Stimulated activated CD4-positive, alpha-beta T cell treated with anti-CD3 and anti-CD28 coated beads, Interleukin-4, amount 100 ng/mL, for 1 hour (primary cell): ENCODE measurements around the gene NUBP2.

Experiments used
- DNase-seq: peaks from one replicate; pipeline ENCODE4 v3.0.0-alpha.2; 2020

NUBP2 gene

DNA sequence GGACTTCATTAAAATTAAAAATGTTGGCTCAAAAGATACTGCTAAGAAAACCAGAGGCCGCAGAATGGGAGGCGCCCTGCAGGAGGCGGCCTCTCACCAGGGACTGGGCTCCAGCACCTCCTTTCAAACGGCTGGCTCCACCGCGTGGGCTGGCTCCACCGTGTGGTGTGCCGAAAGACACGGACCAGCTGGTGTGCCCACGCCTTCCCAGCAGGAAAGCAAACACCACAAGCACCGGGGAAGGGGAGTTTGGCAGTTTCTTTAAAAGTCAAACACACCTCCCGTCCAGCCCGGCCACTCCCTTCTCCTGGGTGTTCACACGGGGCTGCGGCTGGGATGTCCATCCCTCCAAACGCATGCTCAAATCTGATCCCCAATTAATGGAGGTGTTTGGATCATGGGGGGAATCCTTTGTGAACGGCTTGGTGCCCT lies 30.0 kb downstream of the NUBP2 start:
- peak; percentile 59 for DNase-seq

- no peak for DNase-seq
These were observed 32.7 kb downstream of the NUBP2 start for GRCh38 chr16:1815461-1815860.

GRCh38 chr16:1816396-1817275 lies 33.9 kb downstream of the NUBP2 start:
- no peak for DNase-seq

- DNase-seq = no peak
These were observed 34.5 kb downstream of the NUBP2 start for GRCh38 chr16:1817276-1817589.

DNA sequence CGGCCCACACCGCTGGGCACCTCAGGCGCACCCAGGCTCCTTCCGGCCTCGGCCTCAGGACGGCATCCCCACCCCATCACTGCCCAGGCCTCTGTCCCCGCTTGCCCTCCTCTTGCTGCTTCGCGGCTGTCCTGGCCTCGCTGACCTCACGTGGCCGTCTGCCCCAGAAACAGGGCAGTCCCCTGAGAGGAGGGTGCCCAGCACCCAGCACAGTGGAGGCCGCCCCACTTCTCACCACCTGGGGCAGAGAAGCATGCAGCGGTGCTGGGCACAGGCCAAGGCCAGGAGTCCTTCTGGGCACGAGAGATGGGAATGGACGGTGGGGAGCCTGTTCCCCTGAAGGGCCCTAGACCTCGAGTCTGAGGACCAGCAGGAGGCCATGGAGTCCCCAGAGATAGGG lies 35.0 kb downstream of the NUBP2 start:
- DNase-seq = no peak

GRCh38 chr16:1818204-1818872 lies 35.6 kb downstream of the NUBP2 start:
- no peak for DNase-seq

DNA sequence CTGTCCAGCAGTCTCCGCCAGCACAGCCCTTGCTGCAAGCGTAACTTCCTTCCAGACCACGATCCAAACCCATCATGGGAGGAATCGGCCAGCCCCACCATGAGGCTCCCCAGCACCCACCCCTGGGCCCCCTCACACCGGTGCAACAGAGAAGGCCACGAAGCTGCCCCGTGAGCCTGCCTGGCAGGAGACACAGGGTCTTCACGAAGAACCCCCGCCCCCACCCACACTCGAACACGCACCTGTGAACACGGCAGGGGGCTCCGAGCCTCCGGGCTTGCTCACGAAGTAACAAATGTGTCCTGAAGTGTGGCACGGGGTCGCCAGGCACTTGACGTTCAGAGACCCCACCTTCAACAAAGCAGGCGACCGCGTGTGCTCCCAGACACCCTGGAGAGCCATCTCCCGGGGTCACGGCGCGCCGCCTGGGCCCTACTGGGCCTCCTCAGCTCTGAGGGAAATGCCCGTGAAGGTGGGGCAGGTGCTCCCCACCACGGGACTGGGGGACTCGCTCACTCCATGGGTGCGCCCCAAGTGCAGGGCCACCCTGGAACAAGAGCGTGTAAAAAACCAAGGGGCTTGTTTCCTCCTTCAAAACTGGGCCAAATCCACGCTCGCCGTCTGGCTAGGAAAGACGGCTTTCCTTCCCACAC lies 36.2 kb downstream of the NUBP2 start:
- no peak for DNase-seq

GRCh38 chr16:1819611-1820010 lies 36.9 kb downstream of the NUBP2 start:
- DNase-seq = no peak

DNA sequence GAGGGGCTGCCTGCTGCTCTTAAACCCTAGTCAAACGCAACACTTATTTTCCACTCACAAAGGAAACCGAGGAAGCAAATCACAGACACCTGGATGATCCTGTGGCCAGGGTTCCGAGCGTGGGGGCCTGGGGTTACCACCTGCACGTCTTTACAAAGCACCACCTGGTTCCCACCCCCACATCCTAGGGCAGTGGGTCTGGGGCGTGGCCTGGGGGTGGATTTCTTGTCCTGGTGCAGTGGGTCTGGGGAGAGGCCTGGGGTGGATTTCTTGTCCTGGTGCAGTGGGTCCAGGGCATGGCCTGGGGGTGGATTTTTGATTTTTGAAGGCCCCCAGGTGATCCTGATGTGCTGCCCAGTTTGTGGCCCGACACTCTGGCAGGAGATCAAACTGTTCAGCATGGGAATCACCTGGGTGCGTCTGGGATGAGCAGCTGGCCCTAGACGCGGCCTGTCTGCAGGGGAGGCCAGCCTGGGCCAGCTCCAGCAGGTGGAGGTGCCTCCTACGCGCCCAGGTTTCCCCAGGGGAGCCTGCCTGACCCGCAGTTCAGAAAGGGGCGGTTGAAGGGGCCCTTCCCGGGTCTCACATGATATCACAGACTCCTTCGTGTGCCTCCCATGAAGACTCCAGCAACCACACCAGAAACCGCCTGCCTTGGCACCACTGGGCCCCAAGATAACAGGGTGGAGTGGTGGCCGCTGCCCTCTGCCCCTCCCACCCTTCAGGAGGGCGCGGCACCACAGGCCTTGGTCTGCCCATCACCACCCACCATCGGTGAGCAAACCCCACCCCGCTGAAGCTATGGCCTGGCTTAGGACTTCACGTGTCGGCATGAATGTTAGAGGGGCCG lies 37.6 kb downstream of the NUBP2 start:
- no peak for DNase-seq

GRCh38 chr16:1820946-1821290 lies 38.2 kb downstream of the NUBP2 start:
- DNase-seq = no peak

DNA sequence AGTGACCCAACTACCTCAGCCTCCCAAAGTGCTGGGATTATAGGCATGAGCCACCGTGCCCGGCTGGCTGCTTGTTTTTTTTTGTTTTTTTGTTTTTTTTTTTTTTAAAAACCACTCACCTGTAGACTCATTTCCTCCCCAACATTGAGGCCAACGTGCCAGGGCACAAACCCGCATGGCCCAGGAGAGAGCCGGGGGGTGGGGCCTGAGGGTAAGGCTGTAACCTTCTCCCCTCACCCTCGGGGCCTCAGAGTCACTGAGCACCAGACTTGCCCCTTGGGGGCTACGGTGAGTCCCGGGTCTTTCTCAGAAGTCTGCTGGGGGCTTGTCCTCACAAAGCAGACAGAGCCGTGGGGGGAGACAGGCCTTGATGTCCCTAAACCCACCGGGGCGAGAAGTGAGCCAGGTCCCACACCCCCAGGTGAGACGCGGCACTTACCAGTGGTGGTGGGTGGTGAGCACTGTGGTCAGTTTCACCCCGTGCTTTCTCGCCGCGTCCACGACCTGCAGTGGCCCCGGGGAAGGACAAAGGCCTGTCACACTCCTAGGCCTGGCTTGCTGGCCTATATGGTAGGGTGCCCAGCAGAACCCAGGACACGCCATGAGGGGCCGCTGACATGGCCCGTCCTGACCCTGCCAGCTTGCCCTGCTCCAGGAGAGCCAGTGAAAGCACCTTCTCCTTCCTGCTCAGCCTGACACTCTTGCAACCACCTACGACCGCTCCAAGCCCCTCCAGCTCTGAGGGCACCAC lies 39.3 kb downstream of the NUBP2 start:
- no peak for DNase-seq

DNA sequence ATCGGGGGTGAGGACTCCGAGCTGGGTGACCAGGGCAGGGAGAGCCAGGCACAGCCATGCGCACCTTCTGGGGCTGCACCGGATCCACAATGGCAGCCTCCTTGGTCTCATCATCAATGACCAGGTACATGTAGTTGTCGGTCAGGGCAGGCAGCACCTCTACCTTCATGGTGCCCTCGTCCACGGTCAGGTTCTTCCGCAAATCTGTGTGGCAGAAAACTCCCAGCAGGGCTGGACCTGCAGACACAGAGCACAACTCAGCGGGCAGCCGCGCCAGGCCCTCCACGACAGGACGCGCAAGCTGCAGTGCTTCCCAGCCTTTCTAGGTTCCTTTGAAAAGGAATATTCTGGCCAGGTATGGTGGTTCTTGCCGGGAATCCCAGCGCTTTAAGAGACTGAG lies 40.0 kb downstream of the NUBP2 start:
- no peak for DNase-seq

- no peak for DNase-seq
These were observed 41.1 kb downstream of the NUBP2 start for GRCh38 chr16:1823821-1824220.

GRCh38 chr16:1825381-1825863 lies 42.7 kb downstream of the NUBP2 start:
- DNase-seq = no peak

- DNase-seq = peak; percentile 73
These were observed 43.3 kb downstream of the NUBP2 start for GRCh38 chr16:1825864-1826690.

DNA sequence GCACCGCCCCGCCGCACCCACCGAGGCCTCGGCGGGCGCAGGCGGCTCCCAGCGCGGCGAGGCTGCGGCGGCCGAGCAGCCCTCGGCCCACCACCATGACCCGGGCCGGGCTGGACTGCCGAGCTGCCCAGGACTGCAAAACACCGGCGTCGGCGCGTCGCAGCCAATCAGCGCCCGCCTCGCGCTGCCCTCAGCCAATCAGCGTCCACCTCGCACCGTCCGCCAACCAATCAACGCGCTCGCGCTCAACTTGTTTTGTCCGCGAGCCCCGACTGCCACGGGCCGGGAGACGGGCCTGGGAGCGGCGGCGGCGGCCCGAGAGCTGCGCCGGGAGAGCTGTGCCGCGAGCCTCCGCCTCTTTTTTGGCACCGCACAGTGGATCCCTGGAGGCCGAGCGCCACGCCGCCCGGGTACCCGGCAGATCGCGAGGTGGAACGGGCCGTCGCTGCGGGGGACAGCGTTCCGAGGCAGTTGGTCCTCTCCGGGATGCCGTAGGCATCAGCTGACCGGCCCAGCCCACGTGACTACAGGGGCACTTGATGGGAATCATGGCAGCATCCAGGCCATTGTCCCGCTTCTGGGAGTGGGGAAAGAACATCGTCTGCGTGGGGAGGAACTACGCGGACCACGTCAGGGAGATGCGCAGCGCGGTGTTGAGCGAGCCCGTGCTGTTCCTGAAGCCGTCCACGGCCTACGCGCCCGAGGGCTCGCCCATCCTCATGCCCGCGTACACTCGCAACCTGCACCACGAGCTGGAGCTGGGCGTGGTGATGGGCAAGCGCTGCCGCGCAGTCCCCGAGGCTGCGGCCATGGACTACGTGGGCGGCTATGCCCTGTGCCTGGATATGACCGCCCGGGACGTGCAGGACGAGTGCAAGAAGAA lies 44.2 kb downstream of the NUBP2 start, which contains the start of the genes FAHD1 and HAGH:
Gene FAHD1, plus strand, starts transcription at position 516 of the 883 bp plus-strand sequence. Its CDS starts 33 bp downstream, at position 549.
Gene HAGH, minus strand, starts transcription at position 135 of the 883 bp plus-strand sequence. Its CDS starts 38 bp downstream, at position 97.
- DNase-seq = peak; percentile 89

DNA sequence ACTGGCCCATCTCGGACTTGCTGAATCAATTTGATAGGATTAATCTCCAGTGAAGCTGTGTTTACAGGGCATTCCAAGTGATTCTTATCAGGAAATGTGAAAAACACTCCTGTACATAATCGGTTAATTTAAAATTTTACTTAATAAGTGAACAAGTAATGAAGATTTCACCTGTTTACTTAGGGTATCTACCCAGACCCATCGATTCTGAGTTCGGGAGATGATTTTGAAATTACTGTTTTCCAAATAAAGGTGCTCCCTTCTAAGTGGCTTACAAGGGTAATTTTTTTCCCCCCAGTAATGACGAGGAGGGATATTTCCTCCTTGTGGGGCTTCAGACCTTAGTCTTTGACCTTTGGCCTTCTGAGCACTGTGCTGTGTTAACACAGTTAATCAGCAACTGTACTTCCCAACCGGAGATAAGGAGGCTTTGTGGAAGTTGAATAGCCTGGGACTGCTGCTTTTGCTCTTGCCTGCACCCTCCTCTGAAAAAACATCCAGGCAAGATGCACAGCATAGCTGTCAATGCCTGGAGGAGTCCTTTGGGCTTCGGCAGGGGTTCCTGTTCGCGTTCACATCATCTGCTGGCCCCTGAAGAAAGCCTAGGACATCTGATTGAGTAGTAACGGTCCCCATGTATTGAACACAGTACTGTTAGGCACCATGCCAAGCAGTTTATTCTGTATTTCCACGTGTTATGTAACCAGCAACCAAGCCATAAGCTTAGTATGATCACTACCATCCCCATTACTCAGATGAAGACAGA lies 46.1 kb downstream of the NUBP2 start:
- no peak for DNase-seq

DNA sequence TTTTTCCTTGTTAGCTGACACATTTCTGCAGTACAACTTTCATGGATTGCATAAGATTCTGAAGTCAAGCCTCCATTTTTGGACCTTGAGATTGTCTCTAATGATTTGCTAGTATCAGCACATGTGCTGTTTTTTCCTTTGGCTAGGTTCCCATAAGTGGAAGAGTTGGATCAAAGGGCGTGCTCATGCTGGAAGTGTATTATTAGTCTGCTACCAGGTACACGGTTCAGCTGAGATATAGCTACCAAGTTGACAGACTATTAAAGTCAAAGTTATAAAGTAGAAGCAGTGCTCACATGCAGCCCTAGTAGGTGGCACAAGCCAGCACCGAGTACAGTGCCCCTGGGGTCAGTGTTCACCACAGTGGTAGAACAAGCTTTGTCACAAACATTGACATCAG lies 47.5 kb downstream of the NUBP2 start:
- DNase-seq = no peak
